PC-3 (cell line): Measurements from ENCODE around the gene TMEM256. TPM values are rescaled to one million over a fixed set of nuclear protein-coding genes. Genes with fewer than 3 reads are reported as not detected.
"Not testable (repeated sequence)": the region's sequence is repeated elsewhere in the genome, so short reads cannot be mapped to it uniquely, and the experiment has no call there.

Source experiments
- ATAC-seq: fragments of 200-7000 bp; cut with Tn5 transposase; 2 replicates; pipeline ENCODE4 v1.9.1; 2020; ENCODE audit warnings: mild to moderate bottlenecking, moderate library complexity
- BruUV-seq: library from RNA; stranded (reverse); fragments of 400-500 nt; replicated peaks from 2 replicates; lab custom pipeline; 2021; lab: Mats Ljungman, UMichigan
- CTCF ChIA-PET: fragments of 300-600 bp; sonication (Branson Sonifier 250); formaldehyde crosslinking; loops from one replicate; lab custom pipeline; 2022; ENCODE audit warnings: antibody characterized with exemption; lab: Charles Lee
- POLR2A ChIA-PET: fragments of 300-600 bp; sonication (Branson Sonifier 250); formaldehyde crosslinking; loops from one replicate; lab custom pipeline; 2022; ENCODE audit warnings: antibody characterized with exemption; ENCODE audit not compliant: unreplicated experiment; lab: Charles Lee
- DNase-seq: peaks from one replicate; pipeline ENCODE4 v3.0.0-alpha.2; 2015
- H2AFZ ChIP-seq: fragments of 300-600 bp; sonication (generic); 2 replicates; pipeline ENCODE4 v1.6.0; 2016; ENCODE audit warnings: antibody characterized with exemption, low read length
- H3F3A ChIP-seq: fragments of 300-600 bp; sonication (generic); one replicate; pipeline ENCODE4 v1.6.0; 2017; ENCODE audit warnings: antibody characterized with exemption, low read length, control low read depth, mild to moderate bottlenecking; ENCODE audit not compliant: unreplicated experiment
- H3K27ac ChIP-seq: fragments of 300-600 bp; sonication (generic); 2 replicates; pipeline ENCODE4 v1.5.1; 2016; ENCODE audit warnings: mild to moderate bottlenecking, low read length
- H3K27me3 ChIP-seq: fragments of 300-600 bp; sonication (generic); 2 replicates; pipeline ENCODE4 v1.6.1; 2016; ENCODE audit warnings: low read length, mixed read lengths
- H3K36me3 ChIP-seq: fragments of 300-600 bp; sonication (generic); 2 replicates; pipeline ENCODE4 v1.6.1; 2016; ENCODE audit warnings: low read depth, mixed run types, low read length, mixed read lengths
- H3K4me1 ChIP-seq: fragments of 300-600 bp; sonication (generic); 2 replicates; pipeline ENCODE4 v1.5.1; 2016; ENCODE audit warnings: low read length; ENCODE audit not compliant: insufficient read depth
- H3K4me2 ChIP-seq: fragments of 300-600 bp; sonication (generic); 2 replicates; pipeline ENCODE4 v1.6.0; 2016; ENCODE audit warnings: low read length
- H3K4me3 ChIP-seq: fragments of 300-600 bp; sonication (generic); 2 replicates; pipeline ENCODE4 v1.5.1; 2016; ENCODE audit warnings: mild to moderate bottlenecking, low read length, mixed read lengths
- H3K79me2 ChIP-seq: fragments of 300-600 bp; sonication (generic); 2 replicates; pipeline ENCODE4 v1.6.1; 2017; ENCODE audit warnings: low read length, mixed read lengths
- H3K9ac ChIP-seq: fragments of 300-600 bp; sonication (generic); 2 replicates; pipeline ENCODE4 v1.6.0; 2016; ENCODE audit warnings: mild to moderate bottlenecking, low read length
- H3K9me2 ChIP-seq: fragments of 300-600 bp; sonication (generic); replicated peaks from 2 replicates; pipeline ENCODE4 v1.6.1; 2016; ENCODE audit warnings: mixed run types, low read length, mixed read lengths
- H3K9me3 ChIP-seq: fragments of 300-600 bp; sonication (generic); 2 replicates; pipeline ENCODE4 v1.6.1; 2016; ENCODE audit warnings: low read length, mixed read lengths
- H4K20me1 ChIP-seq: fragments of 300-600 bp; sonication (generic); 2 replicates; pipeline ENCODE4 v1.6.1; 2016; ENCODE audit warnings: low read length, mixed read lengths
- CTCF ChIP-seq: fragments of 300-600 bp; sonication (generic); conservative IDR thresholded peaks from 2 replicates; pipeline ENCODE4 v1.5.1; 2017; ENCODE audit warnings: antibody characterized with exemption, low read depth, mild to moderate bottlenecking, low read length
- EZH2 ChIP-seq: fragments of 300-600 bp; sonication (generic); IDR thresholded peaks from one replicate; pipeline ENCODE4 v1.6.1; 2017; ENCODE audit warnings: antibody characterized with exemption, mild to moderate bottlenecking, low read length; ENCODE audit not compliant: unreplicated experiment
- EZH2phosphoT487 ChIP-seq: fragments of 300-600 bp; sonication (generic); IDR thresholded peaks from 2 replicates; pipeline ENCODE4 v1.6.1; 2018; ENCODE audit warnings: mild to moderate bottlenecking, antibody characterized with exemption, low read length, borderline replicate concordance
- intact Hi-C: fragments of 100-400 bp; cut with micrococcal nuclease; formaldehyde crosslinking; loops from 2 replicates; pipeline ENCODE4 v1.9.0; 2023
- total RNA-seq: library from RNA; depleted of rRNA; stranded (reverse); fragments of >200 nt; gene quantifications from 2 replicates; pipeline ENCODE4 v1.2.3, GENCODE V29; 2014

Gene TMEM256
- total RNA-seq, 1 experiment from 2014 or later = 82.4 TPM

DNA sequence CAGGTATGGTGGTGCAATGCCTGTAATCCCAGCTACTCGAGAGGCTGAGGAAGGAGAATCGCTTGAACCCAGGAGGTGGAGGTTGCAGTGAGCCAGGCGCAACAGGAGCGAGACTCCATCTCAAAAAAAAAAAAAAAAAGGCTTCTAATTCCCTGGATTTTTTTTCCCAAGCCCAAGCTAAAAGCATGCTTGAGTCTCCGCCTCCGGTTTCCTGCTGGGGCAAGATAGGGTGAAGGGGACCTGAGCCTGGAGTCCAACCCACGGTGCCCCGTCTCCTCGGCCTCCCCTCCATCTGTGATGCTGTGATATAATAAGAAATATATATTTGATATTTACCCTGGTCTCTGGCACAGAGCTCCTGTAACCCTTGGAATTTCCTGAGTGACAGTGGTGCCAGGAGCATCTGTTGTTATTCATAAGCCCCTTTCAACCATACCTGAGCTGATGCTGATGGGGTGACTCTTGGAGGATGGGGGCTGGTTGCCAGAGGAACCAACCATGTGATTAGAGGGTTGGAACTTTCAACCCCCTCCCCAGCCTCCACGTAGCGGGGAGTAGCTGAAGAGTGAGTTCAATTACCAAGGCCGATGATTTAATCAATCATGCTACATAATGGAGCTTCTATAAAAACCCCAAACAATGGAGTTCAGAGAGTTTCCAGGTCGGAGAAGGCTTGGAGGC, 35.8 kb downstream of the TMEM256 start:
- no peaks in the 10 kb centered on the region for H3K9me3 ChIP-seq
- H3K4me2 ChIP-seq = no peak overlapping the region
- H3K4me3 ChIP-seq = no peak overlapping the region
- ChIA-PET POLR2A (no interaction called here), CTCF (no interaction called here)
- no peaks in the 10 kb centered on the region for H3K4me1 ChIP-seq
- no peak for ATAC-seq
- no peaks in the 10 kb centered on the region for H3K27me3 ChIP-seq
- H4K20me1 ChIP-seq = no peaks in the 10 kb centered on the region
- no peak overlapping the region for H3K9ac ChIP-seq
- no peaks in the 10 kb centered on the region for H3F3A ChIP-seq
- H3K9me2 ChIP-seq = no peaks in the 10 kb centered on the region
- DNase-seq = no peak
- H3K27ac ChIP-seq = no peak overlapping the region
- intact Hi-C loops = no loop called here
- H3K79me2 ChIP-seq = no peaks in the 10 kb centered on the region
- TF ChIP-seq EZH2phosphoT487 (no peak), CTCF (no peak), EZH2 (no peak)
- no TSS peak for BruUV-seq
- H2AFZ ChIP-seq = no peak overlapping the region
- no peaks in the 10 kb centered on the region for H3K36me3 ChIP-seq

DNA sequence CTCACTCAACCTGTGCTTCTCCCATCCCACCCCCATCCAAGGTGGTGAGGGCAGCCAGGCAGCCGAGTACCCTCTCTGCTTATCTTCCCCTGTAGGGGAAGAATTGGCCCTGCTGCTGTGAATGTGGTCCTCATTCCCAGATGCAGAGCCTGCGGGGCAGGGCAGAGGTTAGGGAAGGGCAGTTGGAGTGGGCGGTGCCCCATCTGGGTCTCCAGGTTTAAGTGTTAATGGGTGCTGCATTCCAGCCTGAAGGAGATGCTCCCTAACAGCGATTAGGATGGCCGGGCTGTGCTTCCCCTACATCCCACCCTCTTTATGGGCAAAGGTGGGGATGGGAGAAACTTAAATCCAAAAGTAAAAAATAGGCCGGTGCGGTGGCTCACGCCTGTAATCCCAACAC, 36.8 kb downstream of the TMEM256 start:
- no peak overlapping the region for H3K4me2 ChIP-seq
- no peak for ATAC-seq
- H3K36me3 ChIP-seq = no peaks in the 10 kb centered on the region
- H2AFZ ChIP-seq = no peak overlapping the region
- no peaks in the 10 kb centered on the region for H3K9me3 ChIP-seq
- DNase-seq = no peak
- H4K20me1 ChIP-seq = no peaks in the 10 kb centered on the region
- H3K4me1 ChIP-seq = no peaks in the 10 kb centered on the region
- no peaks in the 10 kb centered on the region for H3K79me2 ChIP-seq
- ChIA-PET POLR2A (no interaction called here), CTCF (no interaction called here)
- no TSS peak for BruUV-seq
- no peaks in the 10 kb centered on the region for H3K9me2 ChIP-seq
- TF ChIP-seq EZH2 (no peak), EZH2phosphoT487 (no peak), CTCF (no peak)
- H3K9ac ChIP-seq = no peak overlapping the region
- H3K4me3 ChIP-seq = no peak overlapping the region
- H3K27ac ChIP-seq = no peak overlapping the region
- no peaks in the 10 kb centered on the region for H3K27me3 ChIP-seq
- intact Hi-C loops = no loop called here
- H3F3A ChIP-seq = no peaks in the 10 kb centered on the region

DNA sequence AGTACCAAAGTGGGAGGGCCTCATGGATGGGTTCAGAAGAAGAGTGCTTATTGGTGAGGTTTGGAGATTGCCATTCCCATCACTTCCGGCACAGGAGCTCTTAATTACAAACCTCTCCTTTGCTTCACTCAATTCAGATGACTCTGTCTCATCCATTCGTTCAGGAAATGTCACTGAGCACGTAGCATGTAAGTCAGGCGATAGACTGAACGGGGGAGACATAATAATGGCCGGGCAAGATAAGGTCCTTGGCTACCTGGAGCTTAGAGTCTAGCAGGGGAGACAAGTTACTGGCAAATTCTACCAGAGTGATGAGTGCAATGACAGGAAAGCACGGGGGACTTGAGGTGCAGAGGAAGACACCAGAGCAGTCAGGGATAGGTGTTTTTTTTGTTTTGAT, 37.9 kb downstream of the TMEM256 start:
- H3K27me3 ChIP-seq, CTCF ChIA-PET, POLR2A ChIA-PET, H3K9me2 ChIP-seq, H2AFZ ChIP-seq, intact Hi-C loops, H3K4me1 ChIP-seq, H3F3A ChIP-seq, ATAC-seq, DNase-seq, H3K9ac ChIP-seq, H3K27ac ChIP-seq, H3K9me3 ChIP-seq, BruUV-seq, H3K4me2 ChIP-seq, H3K79me2 ChIP-seq, H3K4me3 ChIP-seq, H3K36me3 ChIP-seq, H4K20me1 ChIP-seq: not testable (repeated sequence)
